IMR-90 (cell line): ENCODE measurements around the gene TLNRD1. TPM values are rescaled to one million over a fixed set of nuclear protein-coding genes. Genes with fewer than 3 reads are reported as not detected.

ENCODE experiments used
- CTCF ChIP-seq: conservative IDR thresholded peaks from 2 replicates; pipeline ENCODE4 v1.5.1; 2012; ENCODE audit warnings: mild to moderate bottlenecking, low read depth, low read length, improper control_type of control experiment
- MXI1 ChIP-seq: IDR thresholded peaks from 2 replicates; pipeline ENCODE4 v1.6.1; 2012; ENCODE audit warnings: low read depth, mild to moderate bottlenecking, low read length, moderate library complexity, borderline replicate concordance
- polyA plus RNA-seq, 3 experiments: library from polyadenylated mRNA; depleted of rRNA; stranded (reverse); fragments of >200 nt; gene quantifications; 2 replicates each; pipeline ENCODE4 v1.2.3, GENCODE V29; 2012; ENCODE audit warnings: low replicate concordance in 1 of 3
- total RNA-seq: library from RNA; depleted of rRNA; stranded (reverse); fragments of >200 nt; gene quantifications from 2 replicates; pipeline ENCODE4 v1.2.3, GENCODE V29; 2012

Gene TLNRD1
- total and polyA plus RNA-seq, 2 of the 4 experiments (the other 2 are of a cell fraction), result 2.2 to 6.8 TPM

- TF ChIP-seq CTCF, result no peak
- TF ChIP-seq MXI1, result peak; percentile 61; the same call in 1 of the 2 replicates
Measured at GRCh38 chr15:80989518-80990478, 10.9 kb upstream of the TLNRD1 start, which contains the start of gene MESD (continued).
